ENCODE data around the gene MEOX1.

MEOX1 gene

GRCh38 chr17:43627653-43628052 is 34.1 kb downstream of the MEOX1 start:
- no peak for TF ChIP-seq ZNF274 (IDR thresholded peaks at IDR 0.05; ENCODE audit: low read depth, low read length)
- H3K4me3 ChIP-seq (ENCODE audit: low read length): no peak overlapping the region

GRCh38 chr17:43626023-43626422 is 35.7 kb downstream of the MEOX1 start:
- no peak overlapping the region for H3K4me3 ChIP-seq (ENCODE audit: low read length)
- TF ChIP-seq ZNF274 (IDR thresholded peaks at IDR 0.05; ENCODE audit: low read depth, low read length): no peak

GRCh38 chr17:43625606-43626005 is 36.1 kb downstream of the MEOX1 start:
- H3K4me3 ChIP-seq (ENCODE audit: low read length): no peak overlapping the region
- no peak for TF ChIP-seq ZNF274 (IDR thresholded peaks at IDR 0.05; ENCODE audit: low read depth, low read length)

- TF ChIP-seq ZNF274 (IDR thresholded peaks at IDR 0.05; ENCODE audit: low read depth, low read length): no peak
- no peak overlapping the region for H3K4me3 ChIP-seq (ENCODE audit: low read length)
These were observed 41.1 kb downstream of the MEOX1 start for GRCh38 chr17:43620581-43620980.

GRCh38 chr17:43620147-43620546 is 41.6 kb downstream of the MEOX1 start:
- TF ChIP-seq ZNF274 (IDR thresholded peaks at IDR 0.05; ENCODE audit: low read depth, low read length): no peak
- no peak overlapping the region for H3K4me3 ChIP-seq (ENCODE audit: low read length)

GRCh38 chr17:43619705-43620104 is 42.0 kb downstream of the MEOX1 start:
- TF ChIP-seq ZNF274 (IDR thresholded peaks at IDR 0.05; ENCODE audit: low read depth, low read length): no peak
- no peak overlapping the region for H3K4me3 ChIP-seq (ENCODE audit: low read length)

GRCh38 chr17:43618276-43618675 is 43.4 kb downstream of the MEOX1 start:
- H3K4me3 ChIP-seq (ENCODE audit: low read length): no peak overlapping the region
- no peak for TF ChIP-seq ZNF274 (IDR thresholded peaks at IDR 0.05; ENCODE audit: low read depth, low read length)

- TF ChIP-seq ZNF274 (IDR thresholded peaks at IDR 0.05; ENCODE audit: low read depth, low read length): no peak
- no peak overlapping the region for H3K4me3 ChIP-seq (ENCODE audit: low read length)
These were observed 44.9 kb downstream of the MEOX1 start for GRCh38 chr17:43616852-43617251.

- no peak for TF ChIP-seq ZNF274 (IDR thresholded peaks at IDR 0.05; ENCODE audit: low read depth, low read length)
- no peak overlapping the region for H3K4me3 ChIP-seq (ENCODE audit: low read length)
These were observed 45.3 kb downstream of the MEOX1 start for GRCh38 chr17:43616421-43616820.

GRCh38 chr17:43616029-43616351 is 45.7 kb downstream of the MEOX1 start:
- no peak for TF ChIP-seq ZNF274 (IDR thresholded peaks at IDR 0.05; ENCODE audit: low read depth, low read length)
- H3K4me3 ChIP-seq (ENCODE audit: low read length): no peak overlapping the region

GRCh38 chr17:43615330-43616028 is 46.2 kb downstream of the MEOX1 start:
- no peak for TF ChIP-seq ZNF274 (IDR thresholded peaks at IDR 0.05; ENCODE audit: low read depth, low read length)
- no peak overlapping the region for H3K4me3 ChIP-seq (ENCODE audit: low read length)

GRCh38 chr17:43614561-43614960 is 47.2 kb downstream of the MEOX1 start:
- no peak for TF ChIP-seq ZNF274 (IDR thresholded peaks at IDR 0.05; ENCODE audit: low read depth, low read length)
- H3K4me3 ChIP-seq (ENCODE audit: low read length): no peak overlapping the region

GRCh38 chr17:43613917-43614316 is 47.8 kb downstream of the MEOX1 start:
- no peak overlapping the region for H3K4me3 ChIP-seq (ENCODE audit: low read length)
- no peak for TF ChIP-seq ZNF274 (IDR thresholded peaks at IDR 0.05; ENCODE audit: low read depth, low read length)

GRCh38 chr17:43612515-43612914 is 49.2 kb downstream of the MEOX1 start:
- no peak for TF ChIP-seq ZNF274 (IDR thresholded peaks at IDR 0.05; ENCODE audit: low read depth, low read length)
- H3K4me3 ChIP-seq (ENCODE audit: low read length): no peak overlapping the region

GRCh38 chr17:43611230-43611969 is 50.3 kb downstream of the MEOX1 start:
- H3K4me3 ChIP-seq (ENCODE audit: low read length): no peak overlapping the region
- no peak for TF ChIP-seq ZNF274 (IDR thresholded peaks at IDR 0.05; ENCODE audit: low read depth, low read length)
